Liver (tissue), 3 donors: ENCODE results near the gene DPPA5.

Experiments
- EGR1 ChIP-seq, 2 donors: IDR thresholded peaks; 2 replicates each; pipeline ENCODE4 v1.6.1; 2016 to 2018; ENCODE audit warnings: antibody characterized with exemption in 2 of 2, low read depth in 2 of 2
- JUND ChIP-seq, 2 donors: IDR thresholded peaks; 2 replicates each; pipeline ENCODE4 v1.6.1; 2016; ENCODE audit warnings: antibody characterized with exemption in 2 of 2
- RAD21 ChIP-seq, 2 donors: IDR thresholded peaks; 2 replicates each; pipeline ENCODE4 v1.6.1; 2016; ENCODE audit warnings: antibody characterized with exemption in 2 of 2, mild to moderate bottlenecking in 2 of 2
- SP1 ChIP-seq: IDR thresholded peaks from 2 replicates; pipeline ENCODE4 v1.6.1; 2018; ENCODE audit warnings: antibody characterized with exemption, mild to moderate bottlenecking
- YY1 ChIP-seq: IDR thresholded peaks from 2 replicates; pipeline ENCODE4 v1.6.1; 2016; ENCODE audit warnings: antibody characterized with exemption, mild to moderate bottlenecking
- TF ChIP-seq, protein P1 (sequence below): IDR thresholded peaks from 2 replicates; pipeline ENCODE4 v1.6.1; 2016; ENCODE audit warnings: antibody characterized with exemption
- TF ChIP-seq, protein P2 (sequence below): fragments of 150-350 bp; IDR thresholded peaks from 2 replicates; pipeline ENCODE4 v1.5.1; 2017; ENCODE audit warnings: improper control_type of control experiment, low read depth, low read length; ENCODE audit not compliant: missing input control
- donor health status: healthy.
- donor health status: healthy.

DNA sequence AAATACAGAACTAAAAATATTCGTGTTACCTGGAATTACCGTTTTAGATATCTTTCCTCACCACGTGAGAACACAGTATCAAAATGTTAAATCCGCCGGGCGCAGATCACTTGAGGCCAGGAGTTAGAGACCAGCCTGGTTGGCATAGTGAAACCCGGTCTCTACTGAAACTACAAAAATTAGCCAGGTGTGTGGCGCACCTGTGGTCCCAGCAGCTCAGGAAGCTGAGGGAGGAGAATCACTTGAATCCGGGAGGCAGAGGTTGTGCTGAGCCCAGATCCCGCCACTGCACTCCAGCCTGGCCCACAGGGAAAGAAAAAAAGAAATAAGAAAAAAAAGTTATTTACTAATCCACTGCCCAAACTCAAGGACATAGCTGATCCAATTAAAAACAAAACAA lies 35.8 kb upstream of the DPPA5 start:
- TF ChIP-seq, protein P1, sequence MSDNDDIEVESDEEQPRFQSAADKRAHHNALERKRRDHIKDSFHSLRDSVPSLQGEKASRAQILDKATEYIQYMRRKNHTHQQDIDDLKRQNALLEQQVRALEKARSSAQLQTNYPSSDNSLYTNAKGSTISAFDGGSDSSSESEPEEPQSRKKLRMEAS, result no peak
- TF ChIP-seq, protein P2, sequence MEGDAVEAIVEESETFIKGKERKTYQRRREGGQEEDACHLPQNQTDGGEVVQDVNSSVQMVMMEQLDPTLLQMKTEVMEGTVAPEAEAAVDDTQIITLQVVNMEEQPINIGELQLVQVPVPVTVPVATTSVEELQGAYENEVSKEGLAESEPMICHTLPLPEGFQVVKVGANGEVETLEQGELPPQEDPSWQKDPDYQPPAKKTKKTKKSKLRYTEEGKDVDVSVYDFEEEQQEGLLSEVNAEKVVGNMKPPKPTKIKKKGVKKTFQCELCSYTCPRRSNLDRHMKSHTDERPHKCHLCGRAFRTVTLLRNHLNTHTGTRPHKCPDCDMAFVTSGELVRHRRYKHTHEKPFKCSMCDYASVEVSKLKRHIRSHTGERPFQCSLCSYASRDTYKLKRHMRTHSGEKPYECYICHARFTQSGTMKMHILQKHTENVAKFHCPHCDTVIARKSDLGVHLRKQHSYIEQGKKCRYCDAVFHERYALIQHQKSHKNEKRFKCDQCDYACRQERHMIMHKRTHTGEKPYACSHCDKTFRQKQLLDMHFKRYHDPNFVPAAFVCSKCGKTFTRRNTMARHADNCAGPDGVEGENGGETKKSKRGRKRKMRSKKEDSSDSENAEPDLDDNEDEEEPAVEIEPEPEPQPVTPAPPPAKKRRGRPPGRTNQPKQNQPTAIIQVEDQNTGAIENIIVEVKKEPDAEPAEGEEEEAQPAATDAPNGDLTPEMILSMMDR, result no peak
- no peak for TF ChIP-seq SP1
- TF ChIP-seq EGR1 (IDR thresholded peaks at IDR 0.05; ENCODE audit: low read depth in 2 of 2), result no peak
- TF ChIP-seq YY1, result no peak
- no peak for TF ChIP-seq RAD21 (IDR thresholded peaks at IDR 0.05)
- TF ChIP-seq JUND (IDR thresholded peaks at IDR 0.05), result no peak
